Activated CD4-positive, alpha-beta memory T cell treated with anti-CD3 and anti-CD28 coated beads for 36 hours (primary cell): ENCODE results near the gene SCMH1. TPM values are rescaled to one million over a fixed set of nuclear protein-coding genes. Genes with fewer than 3 reads are reported as not detected.

Source experiments
- CTCF ChIA-PET: fragments of 350-600 bp; sonication (Branson Sonifier 250); formaldehyde crosslinking; loops from one replicate; lab custom pipeline; 2021; ENCODE audit warnings: antibody characterized with exemption, inconsistent platforms; lab: Charles Lee
- POLR2A ChIA-PET: fragments of 350-600 bp; sonication (Branson Sonifier 250); formaldehyde crosslinking; loops from one replicate; lab custom pipeline; 2021; ENCODE audit warnings: antibody characterized with exemption; lab: Charles Lee
- DNase-seq: peaks from one replicate; pipeline ENCODE4 v3.0.0-alpha.2; 2020
- H3K27ac Mint-ChIP-seq: one replicate; pipeline ENCODE4 v1.8.0; 2021; ENCODE audit warnings: mixed read lengths
- H3K27me3 Mint-ChIP-seq: one replicate; pipeline ENCODE4 v1.8.0; 2021; ENCODE audit warnings: mixed read lengths
- H3K36me3 Mint-ChIP-seq: one replicate; pipeline ENCODE4 v1.8.0; 2021; ENCODE audit warnings: mixed read lengths
- H3K4me1 Mint-ChIP-seq: one replicate; pipeline ENCODE4 v1.8.0; 2021; ENCODE audit warnings: low read depth, mixed read lengths
- H3K4me3 Mint-ChIP-seq: one replicate; pipeline ENCODE4 v1.8.0; 2021; ENCODE audit warnings: mild to moderate bottlenecking, mixed read lengths
- H3K9me3 Mint-ChIP-seq: one replicate; pipeline ENCODE4 v1.8.0; 2021; ENCODE audit warnings: mixed read lengths
- intact Hi-C: fragments of 100-400 bp; cut with micrococcal nuclease; formaldehyde crosslinking; loops from one replicate; pipeline ENCODE4 v1.15.1; 2023
- total RNA-seq, 2 experiments: library from RNA; stranded (reverse); gene quantifications; one replicate each; pipeline ENCODE4 v1.2.3, GENCODE V29; 2021

Gene SCMH1
- total RNA-seq, 2 experiments from 2014 or later, result 17.7 to 20.7 TPM

- CTCF ChIA-PET, result no interaction called here
- Mint-ChIP-seq H3K4me3 (no peak overlapping the region), H3K4me1 (no peaks in the 10 kb centered on the region), H3K27me3 (no peaks in the 10 kb centered on the region), H3K9me3 (no peaks in the 10 kb centered on the region), H3K27ac (no peak overlapping the region), H3K36me3 (peaks cover 32% of the 10 kb centered on the region)
- no peak for DNase-seq
- POLR2A ChIA-PET, result no interaction called here
- intact Hi-C loops, result no loop called here
Measured at GRCh38 chr1:41056907-41057306, 185.2 kb downstream of the SCMH1 start.

GRCh38 chr1:41053316-41053715 lies 188.8 kb downstream of the SCMH1 start:
- H3K36me3 Mint-ChIP-seq, result peaks cover 15% of the 10 kb centered on the region
- ChIA-PET POLR2A (no interaction called here), CTCF (no interaction called here)
- no peaks in the 10 kb centered on the region for H3K27me3 Mint-ChIP-seq
- H3K4me3 Mint-ChIP-seq, result no peak overlapping the region
- no peaks in the 10 kb centered on the region for H3K4me1 Mint-ChIP-seq
- no peak for DNase-seq
- H3K27ac Mint-ChIP-seq, result no peak overlapping the region
- intact Hi-C loops, result no loop called here
- no peaks in the 10 kb centered on the region for H3K9me3 Mint-ChIP-seq

- no peak for DNase-seq
- peaks cover 20% of the 10 kb centered on the region for H3K36me3 Mint-ChIP-seq
- intact Hi-C loops, result no loop called here
- no peak overlapping the region for H3K27ac Mint-ChIP-seq
- no peaks in the 10 kb centered on the region for H3K27me3 Mint-ChIP-seq
- POLR2A ChIA-PET, result no interaction called here
- H3K4me3 Mint-ChIP-seq, result no peak overlapping the region
- CTCF ChIA-PET, result interaction anchor here (1.3 kb wide), 1 partner anchor 367 kb away, joined by 3 read pairs; no protein-coding TSS in a partner anchor
- no peaks in the 10 kb centered on the region for H3K9me3 Mint-ChIP-seq
- H3K4me1 Mint-ChIP-seq, result no peaks in the 10 kb centered on the region
Measured at GRCh38 chr1:41051022-41051421, 191.1 kb downstream of the SCMH1 start.

GRCh38 chr1:41048540-41048939 lies 193.6 kb downstream of the SCMH1 start:
- Mint-ChIP-seq H3K27ac (no peak overlapping the region), H3K27me3 (no peaks in the 10 kb centered on the region), H3K4me3 (no peak overlapping the region), H3K4me1 (peaks cover 4% of the 10 kb centered on the region), H3K36me3 (peaks cover 26% of the 10 kb centered on the region), H3K9me3 (no peaks in the 10 kb centered on the region)
- DNase-seq, result no peak
- intact Hi-C loops, result no loop called here
- ChIA-PET POLR2A (no interaction called here), CTCF (no interaction called here)

- intact Hi-C loops, result no loop called here
- peaks cover 4% of the 10 kb centered on the region for H3K4me1 Mint-ChIP-seq
- no peak overlapping the region for H3K4me3 Mint-ChIP-seq
- CTCF ChIA-PET, result no interaction called here
- H3K27ac Mint-ChIP-seq, result no peak overlapping the region
- H3K27me3 Mint-ChIP-seq, result no peaks in the 10 kb centered on the region
- peaks cover 20% of the 10 kb centered on the region for H3K36me3 Mint-ChIP-seq
- POLR2A ChIA-PET, result no interaction called here
- H3K9me3 Mint-ChIP-seq, result no peaks in the 10 kb centered on the region
- no peak for DNase-seq
Measured at GRCh38 chr1:41046347-41046775, 195.7 kb downstream of the SCMH1 start.

GRCh38 chr1:41045740-41046139 lies 196.4 kb downstream of the SCMH1 start:
- Mint-ChIP-seq H3K4me1 (peaks cover 4% of the 10 kb centered on the region), H3K27ac (no peak overlapping the region), H3K9me3 (no peaks in the 10 kb centered on the region), H3K27me3 (no peaks in the 10 kb centered on the region), H3K36me3 (peaks cover 20% of the 10 kb centered on the region), H3K4me3 (no peak overlapping the region)
- DNase-seq, result no peak
- intact Hi-C loops, result no loop called here
- POLR2A ChIA-PET, result no interaction called here
- CTCF ChIA-PET, result no interaction called here

GRCh38 chr1:41044187-41044586 lies 197.9 kb downstream of the SCMH1 start:
- no peak for DNase-seq
- no peaks in the 10 kb centered on the region for H3K9me3 Mint-ChIP-seq
- ChIA-PET CTCF (no interaction called here), POLR2A (no interaction called here)
- H3K27me3 Mint-ChIP-seq, result no peaks in the 10 kb centered on the region
- intact Hi-C loops, result no loop called here
- no peak overlapping the region for H3K27ac Mint-ChIP-seq
- no peak overlapping the region for H3K4me3 Mint-ChIP-seq
- H3K4me1 Mint-ChIP-seq, result peaks cover 4% of the 10 kb centered on the region
- H3K36me3 Mint-ChIP-seq, result peaks cover 21% of the 10 kb centered on the region

- Mint-ChIP-seq H3K27me3 (no peaks in the 10 kb centered on the region), H3K36me3 (peaks cover 16% of the 10 kb centered on the region), H3K9me3 (no peaks in the 10 kb centered on the region), H3K4me3 (no peak overlapping the region), H3K4me1 (peaks cover 4% of the 10 kb centered on the region), H3K27ac (no peak overlapping the region)
- ChIA-PET POLR2A (no interaction called here), CTCF (no interaction called here)
- intact Hi-C loops, result no loop called here
- DNase-seq, result no peak
Measured at GRCh38 chr1:41041614-41042270, 200.4 kb downstream of the SCMH1 start.

GRCh38 chr1:41038110-41038509 lies 204.0 kb downstream of the SCMH1 start:
- ChIA-PET CTCF (no interaction called here), POLR2A (no interaction called here)
- Mint-ChIP-seq H3K36me3 (peaks cover 15% of the 10 kb centered on the region), H3K9me3 (no peaks in the 10 kb centered on the region), H3K27ac (no peak overlapping the region), H3K4me3 (no peak overlapping the region), H3K27me3 (no peaks in the 10 kb centered on the region), H3K4me1 (no peaks in the 10 kb centered on the region)
- no peak for DNase-seq
- intact Hi-C loops, result no loop called here

GRCh38 chr1:41037116-41037903 lies 204.8 kb downstream of the SCMH1 start:
- no peak overlapping the region for H3K27ac Mint-ChIP-seq
- no peak for DNase-seq
- no peaks in the 10 kb centered on the region for H3K9me3 Mint-ChIP-seq
- intact Hi-C loops, result no loop called here
- peaks cover 18% of the 10 kb centered on the region for H3K36me3 Mint-ChIP-seq
- no peaks in the 10 kb centered on the region for H3K4me1 Mint-ChIP-seq
- H3K27me3 Mint-ChIP-seq, result no peaks in the 10 kb centered on the region
- CTCF ChIA-PET, result interaction anchor here (0.5 kb wide), 1 partner anchor 913 kb away, joined by 3 read pairs; no protein-coding TSS in a partner anchor
- H3K4me3 Mint-ChIP-seq, result no peak overlapping the region
- POLR2A ChIA-PET, result no interaction called here

- CTCF ChIA-PET, result interaction anchor here (0.9 kb wide), 1 partner anchor 259 kb away, joined by 3 read pairs; no protein-coding TSS in a partner anchor
- intact Hi-C loops, result no loop called here
- no peak overlapping the region for H3K4me3 Mint-ChIP-seq
Measured at GRCh38 chr1:41033272-41033671, 208.8 kb downstream of the SCMH1 start.

GRCh38 chr1:41032147-41032546 lies 210.0 kb downstream of the SCMH1 start:
- Mint-ChIP-seq H3K4me3 (no peak overlapping the region), H3K4me1 (no peaks in the 10 kb centered on the region), H3K36me3 (peaks cover 29% of the 10 kb centered on the region), H3K9me3 (no peaks in the 10 kb centered on the region), H3K27ac (no peak overlapping the region), H3K27me3 (no peaks in the 10 kb centered on the region)
- intact Hi-C loops, result no loop called here
- POLR2A ChIA-PET, result no interaction called here
- CTCF ChIA-PET, result no interaction called here
- DNase-seq, result no peak

More at GRCh38 chr1:41033272-41033671, 208.8 kb downstream of the SCMH1 start:
- no peak for DNase-seq
- POLR2A ChIA-PET, result no interaction called here
- Mint-ChIP-seq H3K27ac (no peak overlapping the region), H3K36me3 (peaks cover 25% of the 10 kb centered on the region), H3K4me1 (no peaks in the 10 kb centered on the region), H3K9me3 (no peaks in the 10 kb centered on the region), H3K27me3 (no peaks in the 10 kb centered on the region)
